K562 (cell line): Measurements from ENCODE around the gene FBXL22.

Experiments
- ARHGAP35 ChIP-seq: fragments of 450-650 bp; IDR thresholded peaks from 2 replicates; pipeline ENCODE4 v1.6.1; 2018; ENCODE audit not compliant: partially characterized antibody
- BRF2 ChIP-seq: IDR thresholded peaks from 3 replicates; pipeline ENCODE4 v1.6.1; 2011; ENCODE audit warnings: borderline replicate concordance, mild to moderate bottlenecking; ENCODE audit not compliant: insufficient read length, insufficient read depth
- EGR1 ChIP-seq: fragments of 450-650 bp; conservative IDR thresholded peaks from 2 replicates; pipeline ENCODE4 v1.6.1; 2017; ENCODE audit warnings: mild to moderate bottlenecking
- FOXJ3 ChIP-seq: sonication (generic); formaldehyde crosslinking; IDR thresholded peaks from 2 replicates; pipeline ENCODE4 v1.4.0; 2020; ENCODE audit warnings: mild to moderate bottlenecking, missing genetic modification reagents
- FOXM1 ChIP-seq, 2 experiments: fragments of 450-650 bp in 1 of 2; sonication (generic) in 1 of 2; formaldehyde crosslinking in 1 of 2; IDR thresholded peaks; 2 replicates each; pipeline versions ENCODE4 v1.6.1 to v1.9.0; 2017 to 2022; ENCODE audit warnings: low read depth in 2 of 2, mild to moderate bottlenecking in 2 of 2, missing genetic modification reagents in 1 of 2, moderate library complexity in 1 of 2
- MTA3 ChIP-seq: fragments of 450-650 bp; formaldehyde crosslinking; IDR thresholded peaks from 2 replicates; pipeline ENCODE4 v1.6.1; 2017; ENCODE audit warnings: mild to moderate bottlenecking, borderline replicate concordance
- PRPF4 ChIP-seq: fragments of 200-400 bp; formaldehyde crosslinking; IDR thresholded peaks from one replicate; pipeline ENCODE4 v1.6.1; 2017; ENCODE audit warnings: low read length, low read depth, mild to moderate bottlenecking; ENCODE audit not compliant: insufficient read depth, poor library complexity, severe bottlenecking
- SAFB2 ChIP-seq: fragments of 200-400 bp; formaldehyde crosslinking; IDR thresholded peaks from 2 replicates; pipeline ENCODE4 v1.6.1; 2018; ENCODE audit warnings: borderline replicate concordance, low read length, low read depth, moderate library complexity; ENCODE audit not compliant: severe bottlenecking
- ZNF274 ChIP-seq: IDR thresholded peaks from 2 replicates; pipeline ENCODE4 v1.6.1; 2011; ENCODE audit warnings: low read depth, mild to moderate bottlenecking, low read length, moderate library complexity, borderline replicate concordance
- ZNF699 ChIP-seq: fragments of 250-450 bp; sonication (Bioruptor Pico); IDR thresholded peaks from 2 replicates; pipeline ENCODE4 v1.8.0; 2021; ENCODE audit warnings: mild to moderate bottlenecking, moderate library complexity; ENCODE audit not compliant: insufficient replicate concordance
- TF ChIP-seq, protein P1 (sequence below): sonication (generic); formaldehyde crosslinking; IDR thresholded peaks from 2 replicates; pipeline ENCODE4 v1.8.1; 2023; ENCODE audit warnings: mild to moderate bottlenecking, missing genetic modification reagents
- TF ChIP-seq, protein P2 (sequence below), 3 experiments: IDR thresholded peaks in 2 of 3; conservative IDR thresholded peaks in 1 of 3; 2 replicates each; pipeline ENCODE4 v1.5.1; 2011 to 2012; ENCODE audit warnings: low read length in 3 of 3, mild to moderate bottlenecking in 3 of 3, control low read depth in 2 of 3, improper control_type of control experiment in 1 of 3, inconsistent platforms in 1 of 3, low read depth in 1 of 3, mixed read lengths in 1 of 3, moderate library complexity in 1 of 3; ENCODE audit not compliant: insufficient read depth in 2 of 3
- TF ChIP-seq, protein P3 (sequence below): fragments of 250-450 bp; sonication (Bioruptor Pico); IDR thresholded peaks from 2 replicates; pipeline ENCODE4 v1.8.0; 2021; ENCODE audit warnings: borderline replicate concordance, mild to moderate bottlenecking, moderate library complexity; ENCODE audit not compliant: poor library complexity, severe bottlenecking
- TF ChIP-seq, protein P4 (sequence below), 2 experiments: fragments of 450-650 bp in 1 of 2; sonication (generic) in 1 of 2; formaldehyde crosslinking in 1 of 2; IDR thresholded peaks in 1 of 2; conservative IDR thresholded peaks in 1 of 2; 2 replicates each; pipeline versions ENCODE4 v1.6.1 to v1.8.1; 2016 to 2023; ENCODE audit warnings: mild to moderate bottlenecking in 2 of 2, moderate library complexity in 2 of 2, inconsistent platforms in 1 of 2, missing genetic modification reagents in 1 of 2

DNA sequence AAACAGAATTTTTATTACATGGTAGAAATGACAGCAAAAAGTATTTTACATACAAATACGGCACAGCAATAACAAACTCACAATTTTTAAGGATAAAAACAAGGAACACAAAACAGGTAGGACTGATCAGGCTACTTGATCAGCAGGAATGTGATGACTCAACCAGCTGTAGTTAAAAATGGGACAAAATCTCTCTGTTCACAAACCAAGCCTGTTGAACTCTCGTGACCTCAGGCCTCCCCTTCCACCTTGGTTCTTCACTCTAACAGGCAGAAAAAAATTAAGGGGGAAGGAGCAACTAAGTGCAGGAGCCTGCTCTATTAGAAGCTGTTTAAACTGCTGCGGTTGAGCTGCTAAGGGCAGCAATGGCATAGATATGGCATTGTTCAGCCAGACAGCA, 18.7 kb downstream of the FBXL22 start:
- no peak for TF ChIP-seq EGR1
- TF ChIP-seq, protein P1, sequence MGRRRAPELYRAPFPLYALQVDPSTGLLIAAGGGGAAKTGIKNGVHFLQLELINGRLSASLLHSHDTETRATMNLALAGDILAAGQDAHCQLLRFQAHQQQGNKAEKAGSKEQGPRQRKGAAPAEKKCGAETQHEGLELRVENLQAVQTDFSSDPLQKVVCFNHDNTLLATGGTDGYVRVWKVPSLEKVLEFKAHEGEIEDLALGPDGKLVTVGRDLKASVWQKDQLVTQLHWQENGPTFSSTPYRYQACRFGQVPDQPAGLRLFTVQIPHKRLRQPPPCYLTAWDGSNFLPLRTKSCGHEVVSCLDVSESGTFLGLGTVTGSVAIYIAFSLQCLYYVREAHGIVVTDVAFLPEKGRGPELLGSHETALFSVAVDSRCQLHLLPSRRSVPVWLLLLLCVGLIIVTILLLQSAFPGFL (CRISPR knock-in tag) = no peak
- TF ChIP-seq MTA3 = no peak
- no peak for TF ChIP-seq FOXJ3 (CRISPR knock-in tag)
- no peak for TF ChIP-seq BRF2
- TF ChIP-seq, protein P2, sequence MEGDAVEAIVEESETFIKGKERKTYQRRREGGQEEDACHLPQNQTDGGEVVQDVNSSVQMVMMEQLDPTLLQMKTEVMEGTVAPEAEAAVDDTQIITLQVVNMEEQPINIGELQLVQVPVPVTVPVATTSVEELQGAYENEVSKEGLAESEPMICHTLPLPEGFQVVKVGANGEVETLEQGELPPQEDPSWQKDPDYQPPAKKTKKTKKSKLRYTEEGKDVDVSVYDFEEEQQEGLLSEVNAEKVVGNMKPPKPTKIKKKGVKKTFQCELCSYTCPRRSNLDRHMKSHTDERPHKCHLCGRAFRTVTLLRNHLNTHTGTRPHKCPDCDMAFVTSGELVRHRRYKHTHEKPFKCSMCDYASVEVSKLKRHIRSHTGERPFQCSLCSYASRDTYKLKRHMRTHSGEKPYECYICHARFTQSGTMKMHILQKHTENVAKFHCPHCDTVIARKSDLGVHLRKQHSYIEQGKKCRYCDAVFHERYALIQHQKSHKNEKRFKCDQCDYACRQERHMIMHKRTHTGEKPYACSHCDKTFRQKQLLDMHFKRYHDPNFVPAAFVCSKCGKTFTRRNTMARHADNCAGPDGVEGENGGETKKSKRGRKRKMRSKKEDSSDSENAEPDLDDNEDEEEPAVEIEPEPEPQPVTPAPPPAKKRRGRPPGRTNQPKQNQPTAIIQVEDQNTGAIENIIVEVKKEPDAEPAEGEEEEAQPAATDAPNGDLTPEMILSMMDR (IDR thresholded peaks at IDR 0.05 in 2 of 3, conservative IDR thresholded peaks at IDR 0.05 in 1 of 3; ENCODE audit: insufficient read depth in 2 of 3, low read depth in 1 of 3, low read length in 3 of 3) = no peak
- TF ChIP-seq SAFB2 = no peak
- TF ChIP-seq PRPF4 = no peak
- TF ChIP-seq, protein P3, sequence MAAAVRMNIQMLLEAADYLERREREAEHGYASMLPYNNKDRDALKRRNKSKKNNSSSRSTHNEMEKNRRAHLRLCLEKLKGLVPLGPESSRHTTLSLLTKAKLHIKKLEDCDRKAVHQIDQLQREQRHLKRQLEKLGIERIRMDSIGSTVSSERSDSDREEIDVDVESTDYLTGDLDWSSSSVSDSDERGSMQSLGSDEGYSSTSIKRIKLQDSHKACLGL = no peak
- TF ChIP-seq FOXM1 (IDR thresholded peaks at IDR 0.05; ENCODE audit: low read depth) = no peak
- TF ChIP-seq FOXM1 (CRISPR knock-in tag; IDR thresholded peaks at IDR 0.05; ENCODE audit: low read depth) = no peak
- TF ChIP-seq, protein P4, sequence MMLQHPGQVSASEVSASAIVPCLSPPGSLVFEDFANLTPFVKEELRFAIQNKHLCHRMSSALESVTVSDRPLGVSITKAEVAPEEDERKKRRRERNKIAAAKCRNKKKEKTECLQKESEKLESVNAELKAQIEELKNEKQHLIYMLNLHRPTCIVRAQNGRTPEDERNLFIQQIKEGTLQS (IDR thresholded peaks at IDR 0.05) = no peak
- TF ChIP-seq, protein P4 (CRISPR knock-in tag; conservative IDR thresholded peaks at IDR 0.05) = no peak
- TF ChIP-seq ZNF274 = no peak
- TF ChIP-seq ZNF699 (CRISPR knock-in tag) = no peak
- TF ChIP-seq ARHGAP35 = no peak
